Measurements from ENCODE around the gene PTTG2. TPM values are rescaled to one million over a fixed set of nuclear protein-coding genes. Genes with fewer than 3 reads are reported as not detected.

The PTTG2 gene
- total RNA-seq, 2 donors from 2014 or later: 2.6 TPM; not detected in 1

DNA sequence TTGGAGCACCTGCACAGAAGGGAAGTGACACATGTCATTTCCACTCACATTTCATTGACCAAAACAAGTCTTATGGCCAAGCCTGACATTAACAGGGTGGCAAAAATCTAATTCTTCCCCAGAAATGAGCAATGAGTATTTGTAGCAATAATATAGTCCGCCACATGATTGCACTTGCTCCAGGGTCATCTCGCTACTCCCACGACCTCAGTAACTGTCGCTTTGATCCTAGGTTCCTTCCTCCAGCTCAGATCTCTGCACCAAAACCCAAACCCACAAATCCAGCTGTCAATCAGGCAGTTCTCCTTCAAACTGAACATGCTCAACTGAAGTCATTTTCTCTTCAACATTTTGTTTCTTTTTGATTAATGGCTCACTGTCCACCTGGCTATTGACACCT, 25.2 kb upstream of the PTTG2 start:
- Histone ChIP-seq H3K27ac (no peak overlapping the region), H3K4me3 (no peak overlapping the region), H3K36me3 (no peaks in the 10 kb centered on the region), H3K27me3 (replicated peaks; ENCODE audit: insufficient read depth) (no peaks in the 10 kb centered on the region), H3K4me1 (replicated peaks) (no peaks in the 10 kb centered on the region), H3K9me3 (no peaks in the 10 kb centered on the region)
- no peak for TF ChIP-seq POLR2AphosphoS5 (IDR thresholded peaks at IDR 0.05)
- no peak for DNase-seq (ENCODE audit: low spot score)
- intact Hi-C loops (cut with DNase I): no loop called here
- WGBS: 93% methylated on average over 4 of the region's 4 CpGs

GRCh38 chr4:37936889-37937498, 23.2 kb upstream of the PTTG2 start:
- peak; percentile 5 for DNase-seq (ENCODE audit: low spot score)
- Histone ChIP-seq H3K9me3 (no peaks in the 10 kb centered on the region), H3K36me3 (no peaks in the 10 kb centered on the region), H3K27me3 (replicated peaks; ENCODE audit: insufficient read depth) (no peaks in the 10 kb centered on the region), H3K27ac (no peak overlapping the region), H3K4me1 (replicated peaks) (no peaks in the 10 kb centered on the region), H3K4me3 (no peak overlapping the region)
- intact Hi-C loops (cut with DNase I): no loop called here
- WGBS: 50% methylated on average over 7 of the region's 7 CpGs
- no peak for TF ChIP-seq POLR2A (IDR thresholded peaks at IDR 0.05)
- no peak for TF ChIP-seq CTCF (IDR thresholded peaks at IDR 0.05)
- no peak for TF ChIP-seq POLR2AphosphoS5 (IDR thresholded peaks at IDR 0.05)

- H3K9me3 ChIP-seq: no peaks in the 10 kb centered on the region
- no peaks in the 10 kb centered on the region for H3K27me3 ChIP-seq (replicated peaks; ENCODE audit: insufficient read depth)
- H3K36me3 ChIP-seq: no peaks in the 10 kb centered on the region
- H3K4me3 ChIP-seq: no peak overlapping the region
- H3K27ac ChIP-seq: no peak overlapping the region
- no peak for DNase-seq (ENCODE audit: low spot score)
- H3K4me1 ChIP-seq (replicated peaks): no peaks in the 10 kb centered on the region
- TF ChIP-seq CTCF (IDR thresholded peaks at IDR 0.05) (no peak), POLR2A (IDR thresholded peaks at IDR 0.05) (no peak), POLR2AphosphoS5 (IDR thresholded peaks at IDR 0.05) (no peak)
- 98% methylated on average over 3 of the region's 3 CpGs for WGBS
- intact Hi-C loops (cut with DNase I): no loop called here
Measured at GRCh38 chr4:37938208-37938607, 22.0 kb upstream of the PTTG2 start.

DNA sequence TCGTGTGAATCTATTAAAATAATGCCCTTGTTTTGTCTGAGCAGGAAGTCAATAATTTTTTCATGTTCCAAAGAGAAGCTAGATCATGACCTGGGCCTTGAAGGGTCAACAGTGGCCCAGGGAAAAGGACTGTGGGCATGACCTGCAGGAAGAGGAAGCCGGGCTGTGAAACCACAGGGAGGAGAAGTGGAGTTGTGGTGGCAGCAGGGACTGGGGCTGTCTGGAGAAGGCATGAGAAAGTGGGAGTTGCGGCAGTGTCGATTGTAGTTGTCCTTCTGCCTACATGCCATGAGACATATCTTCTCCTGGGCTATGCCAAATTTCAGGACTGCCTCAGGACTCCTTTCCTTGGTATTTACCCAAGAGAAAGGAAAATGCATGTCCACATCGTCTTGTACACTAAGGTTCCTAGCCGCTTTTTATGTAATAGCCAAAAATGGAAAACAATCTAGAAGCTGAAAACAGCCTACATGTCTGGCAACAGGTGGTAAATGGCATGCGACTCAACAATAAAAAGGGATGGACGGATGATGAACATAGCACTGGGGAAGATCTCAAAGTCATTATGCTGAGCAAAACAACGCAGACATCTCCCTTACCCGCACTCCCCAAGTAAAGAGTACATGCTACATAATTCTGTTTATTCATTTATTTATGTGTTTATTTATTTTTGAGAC, 13.6 kb upstream of the PTTG2 start:
- intact Hi-C loops (cut with DNase I): no loop called here
- 82% methylated on average over 10 of the region's 10 CpGs for WGBS

DNA sequence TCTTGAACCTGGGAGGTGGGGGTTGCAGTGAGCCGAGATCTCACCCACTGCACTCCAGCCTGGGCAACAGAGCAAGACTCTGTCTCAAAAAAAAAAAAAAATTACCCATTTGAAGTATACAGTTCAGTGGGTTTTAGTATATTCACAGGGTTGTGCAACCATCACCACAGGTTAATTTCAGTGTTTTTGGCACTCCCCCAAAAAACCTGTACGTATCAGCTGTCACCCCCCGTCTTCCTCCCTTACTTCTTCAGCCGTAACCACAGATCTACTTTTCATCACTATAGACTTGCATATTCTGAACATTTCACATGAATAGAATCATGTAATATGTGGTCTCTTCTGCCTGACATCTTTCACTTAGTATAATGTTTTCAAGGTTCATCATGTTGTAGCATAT, 11.7 kb upstream of the PTTG2 start:
- 76% methylated on average over 4 of the region's 4 CpGs for WGBS
- no peaks in the 10 kb centered on the region for H3K36me3 ChIP-seq
- no peaks in the 10 kb centered on the region for H3K27me3 ChIP-seq (replicated peaks; ENCODE audit: insufficient read depth)
- H3K4me1 ChIP-seq (replicated peaks): no peaks in the 10 kb centered on the region
- DNase-seq (ENCODE audit: low spot score): no peak
- TF ChIP-seq CTCF (IDR thresholded peaks at IDR 0.05) (no peak), POLR2AphosphoS5 (IDR thresholded peaks at IDR 0.05) (no peak), POLR2A (IDR thresholded peaks at IDR 0.05) (no peak)
- H3K9me3 ChIP-seq: no peaks in the 10 kb centered on the region
- no peak overlapping the region for H3K27ac ChIP-seq
- intact Hi-C loops (cut with DNase I): no loop called here
- no peak overlapping the region for H3K4me3 ChIP-seq

More for the DNA sequence above, 13.6 kb upstream of the PTTG2 start:
- no peak for DNase-seq (ENCODE audit: low spot score)
- Histone ChIP-seq H3K4me3 (no peak overlapping the region), H3K36me3 (no peaks in the 10 kb centered on the region), H3K27ac (no peak overlapping the region), H3K27me3 (replicated peaks; ENCODE audit: insufficient read depth) (no peaks in the 10 kb centered on the region), H3K9me3 (no peaks in the 10 kb centered on the region), H3K4me1 (replicated peaks) (no peaks in the 10 kb centered on the region)
- TF ChIP-seq POLR2AphosphoS5 (IDR thresholded peaks at IDR 0.05) (no peak), POLR2A (IDR thresholded peaks at IDR 0.05) (no peak), CTCF (IDR thresholded peaks at IDR 0.05) (no peak)
